Adrenal gland (tissue), 5 donors: ENCODE measurements around the gene EFNA5.

ENCODE experiments used
- CTCF ChIP-seq, 6 experiments: fragments of 450-650 bp in 4 of 6; fragments of 200-600 bp in 2 of 6; sonication (generic) in 1 of 6; IDR thresholded peaks; 1 replicate in 5 of 6; 2 replicates in 1 of 6; pipeline versions ENCODE4 v1.5.1 to v1.8.0; 2016 to 2021; ENCODE audit warnings: antibody characterized with exemption in 6 of 6, mild to moderate bottlenecking in 2 of 6, moderate library complexity in 1 of 6
- POLR2A ChIP-seq, 2 donors: fragments of 450-650 bp; IDR thresholded peaks; one replicate each; pipeline ENCODE4 v1.6.1; 2017; ENCODE audit warnings: antibody characterized with exemption in 2 of 2, mild to moderate bottlenecking in 2 of 2, moderate library complexity in 1 of 2
- donor health status: DM: no; HTN: no; CAD: no.

- TF ChIP-seq POLR2A (IDR thresholded peaks at IDR 0.05) (no peak), CTCF (IDR thresholded peaks at IDR 0.05) (no peak)
Observed at GRCh38 chr5:107468276-107468675, 202.5 kb downstream of the EFNA5 start.
